Ovary (tissue), 9 donors: ENCODE measurements around the gene KLHL8. TPM values are rescaled to one million over a fixed set of nuclear protein-coding genes. Genes with fewer than 3 reads are reported as not detected.
A peak's percentile ranks its signal among the peaks of the same experiment; 100 is the strongest.
"Not testable (repeated sequence)": the region's sequence is repeated elsewhere in the genome, so short reads cannot be mapped to it uniquely, and the experiment has no call there.

Source experiments
- DNase-seq, 5 donors: peaks; one replicate each; pipeline ENCODE4 v3.0.0-alpha.2; 2019 to 2020
- H3K27ac ChIP-seq, 2 donors: fragments of 200-600 bp; one replicate each; pipeline versions ENCODE4 v1.5.1 to v1.8.0; 2019 to 2022
- H3K27me3 ChIP-seq: fragments of 200-600 bp; one replicate; pipeline ENCODE4 v1.8.0; 2022
- H3K36me3 ChIP-seq: fragments of 200-600 bp; sonication (generic); one replicate; pipeline ENCODE4 v1.5.1; 2019
- H3K4me1 ChIP-seq: one replicate; pipeline ENCODE4 v1.8.1; 2013; ENCODE audit warnings: mild to moderate bottlenecking, moderate library complexity; ENCODE audit not compliant: insufficient read depth
- H3K4me3 ChIP-seq: fragments of 200-600 bp; sonication (generic); one replicate; pipeline ENCODE4 v1.5.1; 2017
- H3K9me3 ChIP-seq, 2 donors: fragments of 200-600 bp in 1 of 2; sonication (generic) in 1 of 2; one replicate each; pipeline versions ENCODE4 v1.5.1 to v1.8.1; 2013 to 2019; ENCODE audit warnings: mild to moderate bottlenecking in 1 of 2, moderate library complexity in 1 of 2
- EP300 ChIP-seq: sonication (generic); formaldehyde crosslinking; IDR thresholded peaks from one replicate; pipeline ENCODE4 v1.6.1; 2017; ENCODE audit warnings: antibody characterized with exemption
- POLR2A ChIP-seq: fragments of 450-650 bp; IDR thresholded peaks from one replicate; pipeline ENCODE4 v1.6.1; 2017; ENCODE audit warnings: antibody characterized with exemption, mild to moderate bottlenecking, moderate library complexity
- WGBS, 3 donors: extraction: QIAGEN DNeasy Blood & Tissue Kit in 1 of 3; methylation state at CpG; one replicate each; pipeline versions ENCODE4 v1.1.5 to v1.1.7; 2013 to 2017; 5-methylcytosine and 5-hydroxymethylcytosine counted together
- intact Hi-C, 4 donors: fragments of 100-400 bp; cut with DNase I; formaldehyde crosslinking; loops; one replicate each; pipeline versions ENCODE4 v1.11.0 to v1.15.1; 2022 to 2023
- polyA plus RNA-seq, 2 donors: library from polyadenylated mRNA; stranded (reverse); fragments of 200-250 nt in 1 of 2; fragments of 350-450 nt in 1 of 2; fragmentation: Illumina TruSeq in 1 of 2; extraction: RNeasy Lipid Tissue Mini Kit (QIAGEN cat#74804) in 1 of 2; gene quantifications; one replicate each; pipeline ENCODE4 v1.2.3, GENCODE V29; 2013 to 2014
- total RNA-seq, 7 donors: library from RNA; depleted of rRNA in 2 of 7; stranded (reverse); fragments of >200 nt in 2 of 7; fragmentation: NEBNext Ultra II Directional in 3 of 7; extraction: Animal tissue kit (Norgen Biotek cat#: 25700) in 3 of 7; gene quantifications; one replicate each; pipeline versions ENCODE4 v1.1.0 to v1.2.4, GENCODE V29; 2016 to 2023
- TF ChIP-seq, protein P1 (sequence below), 3 donors: fragments of 450-650 bp in 2 of 3; fragments of 200-600 bp in 1 of 3; IDR thresholded peaks; one replicate each; pipeline versions ENCODE4 v1.5.1 to v1.8.0; 2016 to 2022; ENCODE audit warnings: antibody characterized with exemption in 3 of 3, mild to moderate bottlenecking in 1 of 3
- donor health status: DM: no; HTN: no; CAD: no; lungs with moderate emphysema.
- donor health status: DM: no; HTN: no; CAD: no.
- donor health status: Bipolar disorder and iron deficiency.
- donor health status: DM: yes; HTN: yes; CAD: no.
- donor health status: DM: no; HTN: no; CAD: no.
- donor health status: DM: yes; HTN: yes; CAD: no.

KLHL8 gene
- total and polyA plus RNA-seq, 9 donors: 4.1 to 13.1 (median 11.4) TPM

GRCh38 chr4:87219632-87220093, 755 bp downstream of the KLHL8 start:
- peak in 4 of 5 donors; percentile 18 to 54 (median 42) for DNase-seq
- TF ChIP-seq EP300: no peak
- TF ChIP-seq, protein P1, sequence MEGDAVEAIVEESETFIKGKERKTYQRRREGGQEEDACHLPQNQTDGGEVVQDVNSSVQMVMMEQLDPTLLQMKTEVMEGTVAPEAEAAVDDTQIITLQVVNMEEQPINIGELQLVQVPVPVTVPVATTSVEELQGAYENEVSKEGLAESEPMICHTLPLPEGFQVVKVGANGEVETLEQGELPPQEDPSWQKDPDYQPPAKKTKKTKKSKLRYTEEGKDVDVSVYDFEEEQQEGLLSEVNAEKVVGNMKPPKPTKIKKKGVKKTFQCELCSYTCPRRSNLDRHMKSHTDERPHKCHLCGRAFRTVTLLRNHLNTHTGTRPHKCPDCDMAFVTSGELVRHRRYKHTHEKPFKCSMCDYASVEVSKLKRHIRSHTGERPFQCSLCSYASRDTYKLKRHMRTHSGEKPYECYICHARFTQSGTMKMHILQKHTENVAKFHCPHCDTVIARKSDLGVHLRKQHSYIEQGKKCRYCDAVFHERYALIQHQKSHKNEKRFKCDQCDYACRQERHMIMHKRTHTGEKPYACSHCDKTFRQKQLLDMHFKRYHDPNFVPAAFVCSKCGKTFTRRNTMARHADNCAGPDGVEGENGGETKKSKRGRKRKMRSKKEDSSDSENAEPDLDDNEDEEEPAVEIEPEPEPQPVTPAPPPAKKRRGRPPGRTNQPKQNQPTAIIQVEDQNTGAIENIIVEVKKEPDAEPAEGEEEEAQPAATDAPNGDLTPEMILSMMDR (IDR thresholded peaks at IDR 0.05): peak in 2 of 3 donors; percentile 9 to 27
- TF ChIP-seq POLR2A: no peak
- Histone ChIP-seq H3K27me3 (no peaks in the 10 kb centered on the region), H3K27ac (peak overlapping the region; percentile 86 to 88), H3K9me3 (no peaks in the 10 kb centered on the region), H3K4me3 (peak overlapping the region; percentile 73), H3K4me1 (no peaks in the 10 kb centered on the region), H3K36me3 (no peaks in the 10 kb centered on the region)
- 0 to 1% (median 1%) methylated on average over 24 to 40 of the region's 40 CpGs for WGBS, 3 donors
- intact Hi-C loops: loop anchor here in 1 of 4 donors (10.0 kb wide), 1 partner anchor 285 kb away; the partner anchor contains the start of gene AFF1

GRCh38 chr4:87217235-87217763, 3.1 kb downstream of the KLHL8 start:
- intact Hi-C loops, H3K4me3 ChIP-seq, H3K9me3 ChIP-seq, H3K36me3 ChIP-seq, DNase-seq, H3K4me1 ChIP-seq, H3K27ac ChIP-seq, H3K27me3 ChIP-seq: not testable (repeated sequence)
- WGBS, 3 donors: 76 to 86% (median 82%) methylated on average over 6 of the region's 6 CpGs

DNA sequence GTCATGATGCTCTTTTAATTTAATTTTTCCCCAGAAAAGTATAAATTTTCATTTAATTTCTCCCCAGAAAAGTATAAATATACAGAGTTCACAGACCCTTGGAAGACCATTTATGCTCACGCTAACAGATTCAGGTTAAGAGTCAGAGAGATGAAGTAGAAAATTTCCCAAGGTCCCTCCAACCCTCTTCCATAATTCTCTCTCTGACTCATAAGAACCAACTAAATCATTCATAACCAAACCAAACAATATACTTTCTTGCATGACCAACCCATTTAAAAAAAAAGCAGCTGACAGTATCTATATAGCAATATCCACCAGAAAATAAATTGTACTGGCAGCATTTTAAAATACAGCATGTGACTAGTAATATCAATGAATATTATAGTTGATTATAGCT, 3.9 kb downstream of the KLHL8 start:
- intact Hi-C loops: no loop called here
- 91 to 93% (median 92%) methylated on average over 1 of the region's 1 CpG for WGBS, 3 donors
- H3K4me1 ChIP-seq: peaks cover 4% of the 10 kb centered on the region
- H3K27ac ChIP-seq: no peak overlapping the region
- no peak overlapping the region for H3K4me3 ChIP-seq
- DNase-seq: no peak
- no peaks in the 10 kb centered on the region for H3K27me3 ChIP-seq
- no peak for TF ChIP-seq EP300
- TF ChIP-seq POLR2A: no peak
- TF ChIP-seq, protein P1 (IDR thresholded peaks at IDR 0.05): no peak
- no peaks in the 10 kb centered on the region for H3K36me3 ChIP-seq
- no peaks in the 10 kb centered on the region for H3K9me3 ChIP-seq

- TF ChIP-seq EP300 (no peak), POLR2A (no peak)
- TF ChIP-seq, protein P1 (IDR thresholded peaks at IDR 0.05): no peak
- Histone ChIP-seq H3K27ac (no peak overlapping the region), H3K27me3 (no peaks in the 10 kb centered on the region), H3K36me3 (no peaks in the 10 kb centered on the region), H3K9me3 (no peaks in the 10 kb centered on the region), H3K4me1 (peaks cover 4% of the 10 kb centered on the region), H3K4me3 (no peak overlapping the region)
- no peak for DNase-seq
- 70 to 84% (median 79%) methylated on average over 5 of the region's 5 CpGs for WGBS, 3 donors
- intact Hi-C loops: no loop called here
Observed at GRCh38 chr4:87213421-87214075, 6.9 kb downstream of the KLHL8 start.
